Right lobe of liver (tissue), 6 donors: Measurements from ENCODE around the gene TFF2. TPM values are rescaled to one million over a fixed set of nuclear protein-coding genes. Genes with fewer than 3 reads are reported as not detected.

Experiments
- ATAC-seq, 4 donors: fragments of 200-7000 bp; cut with Tn5 transposase; one replicate each; pipeline ENCODE4 v1.9.1; 2020; ENCODE audit warnings: mild to moderate bottlenecking in 4 of 4, moderate library complexity in 4 of 4
- DNase-seq, 3 donors: peaks; one replicate each; pipeline ENCODE4 v3.0.0-alpha.2; 2020
- H3K27ac ChIP-seq, 3 donors: fragments of 200-600 bp; one replicate each; pipeline ENCODE4 v1.8.0; 2022
- H3K27me3 ChIP-seq, 2 donors: fragments of 200-600 bp; one replicate each; pipeline ENCODE4 v1.8.0; 2022
- H3K36me3 ChIP-seq, 4 donors: fragments of 200-600 bp; sonication (generic) in 1 of 4; one replicate each; pipeline versions ENCODE4 v1.5.1 to v1.8.0; 2017 to 2022; ENCODE audit warnings: control low read depth in 1 of 4
- H3K4me1 ChIP-seq, 4 donors: fragments of 200-600 bp; sonication (generic) in 1 of 4; one replicate each; pipeline versions ENCODE4 v1.5.1 to v1.8.0; 2017 to 2022; ENCODE audit warnings: control low read depth in 1 of 4
- H3K4me3 ChIP-seq, 3 donors: fragments of 200-600 bp; one replicate each; pipeline ENCODE4 v1.8.0; 2022
- H3K9me3 ChIP-seq, 4 donors: fragments of 200-600 bp; sonication (generic) in 1 of 4; one replicate each; pipeline versions ENCODE4 v1.5.1 to v1.8.0; 2017 to 2022; ENCODE audit warnings: control low read depth in 1 of 4
- CTCF ChIP-seq, 4 donors: fragments of 200-600 bp in 3 of 4; fragments of 450-650 bp in 1 of 4; IDR thresholded peaks; one replicate each; pipeline versions ENCODE4 v1.5.1 to v1.8.0; 2016 to 2022; ENCODE audit warnings: antibody characterized with exemption in 4 of 4, mild to moderate bottlenecking in 2 of 4
- POLR2A ChIP-seq: fragments of 450-650 bp; IDR thresholded peaks from one replicate; pipeline ENCODE4 v1.6.1; 2017; ENCODE audit warnings: antibody characterized with exemption, mild to moderate bottlenecking
- WGBS: methylation state at CpG from one replicate; pipeline ENCODE4 v1.1.6; 2018; ENCODE audit warnings: low coverage, low lambda C conversion rate; ENCODE audit not compliant: insufficient coverage; ENCODE audit errors: missing lambda C conversion rate; 5-methylcytosine and 5-hydroxymethylcytosine counted together
- intact Hi-C, 2 donors: fragments of 100-400 bp; cut with DNase I; formaldehyde crosslinking; loops; one replicate each; pipeline versions ENCODE4 v1.11.2 to v1.14.1; 2022
- total RNA-seq, 6 experiments: library from RNA; depleted of rRNA in 2 of 6; stranded (reverse); fragments of >200 nt in 2 of 6; fragmentation: NEBNext Ultra II Directional in 3 of 6; extraction: Animal tissue kit (Norgen Biotek cat#: 25700) in 3 of 6; gene quantifications; one replicate each; pipeline versions ENCODE4 v1.1.0 to v1.2.4, GENCODE V29; 2016 to 2023
- donor health status: DM: no; HTN: yes; CAD: no.
- donor health status: DM: no; HTN: no; CAD: no.
- donor health status: DM: no; HTN: no; CAD: no.
- donor health status: DM: no; HTN: yes; CAD: no.
- donor health status: DM: no; HTN: yes; CAD: no.

Gene TFF2
- total RNA-seq, 6 experiments from 2014 or later, result 0.29 to 0.61 (median 0.49) TPM; not detected in 2

- H3K9me3 ChIP-seq, result no peaks in the 10 kb centered on the region
- no peak overlapping the region for H3K27ac ChIP-seq
- ATAC-seq (no peak), DNase-seq (no peak)
- TF ChIP-seq CTCF (IDR thresholded peaks at IDR 0.05) (no peak), POLR2A (no peak)
- H3K27me3 ChIP-seq, result no peaks in the 10 kb centered on the region
- WGBS, result 55% methylated on average over 6 of the region's 9 CpGs
- no peaks in the 10 kb centered on the region for H3K36me3 ChIP-seq
- H3K4me3 ChIP-seq, result no peak overlapping the region
- no peaks in the 10 kb centered on the region for H3K4me1 ChIP-seq
- intact Hi-C loops, result no loop called here
Measured at GRCh38 chr21:42362700-42363099, 11.9 kb upstream of the TFF2 start.

- TF ChIP-seq POLR2A (no peak), CTCF (IDR thresholded peaks at IDR 0.05) (no peak)
- ATAC-seq (no peak), DNase-seq (peak in 1 of 3 donors; percentile 31)
- Histone ChIP-seq H3K36me3 (no peaks in the 10 kb centered on the region), H3K4me1 (no peaks in the 10 kb centered on the region), H3K9me3 (no peaks in the 10 kb centered on the region), H3K4me3 (no peak overlapping the region), H3K27ac (no peak overlapping the region), H3K27me3 (no peaks in the 10 kb centered on the region)
- WGBS, result 81% methylated on average over 12 of the region's 12 CpGs
- intact Hi-C loops, result no loop called here
Measured at GRCh38 chr21:42362198-42362597, 11.4 kb upstream of the TFF2 start.

GRCh38 chr21:42361286-42361685 is 10.5 kb upstream of the TFF2 start:
- intact Hi-C loops, result no loop called here
- ATAC-seq (no peak), DNase-seq (peak in 1 of 3 donors; percentile 22)
- H3K4me1 ChIP-seq, result no peaks in the 10 kb centered on the region
- no peak overlapping the region for H3K27ac ChIP-seq
- no peak overlapping the region for H3K4me3 ChIP-seq
- whole genome bisulfite sequencing, result 40% methylated on average over 1 of the region's 7 CpGs
- H3K36me3 ChIP-seq, result no peaks in the 10 kb centered on the region
- no peaks in the 10 kb centered on the region for H3K9me3 ChIP-seq
- H3K27me3 ChIP-seq, result no peaks in the 10 kb centered on the region
- TF ChIP-seq CTCF (IDR thresholded peaks at IDR 0.05), result no peak
- no peak for TF ChIP-seq POLR2A

GRCh38 chr21:42360317-42360716 is 9.5 kb upstream of the TFF2 start:
- H3K4me1 ChIP-seq, result no peaks in the 10 kb centered on the region
- H3K27me3 ChIP-seq, result no peaks in the 10 kb centered on the region
- DNase-seq (peak in 1 of 3 donors; percentile 13), ATAC-seq (no peak)
- H3K36me3 ChIP-seq, result no peaks in the 10 kb centered on the region
- 62% methylated on average over 2 of the region's 2 CpGs for WGBS
- H3K9me3 ChIP-seq, result no peaks in the 10 kb centered on the region
- intact Hi-C loops, result no loop called here
- TF ChIP-seq CTCF (IDR thresholded peaks at IDR 0.05) (no peak), POLR2A (no peak)
- H3K27ac ChIP-seq, result no peak overlapping the region
- no peak overlapping the region for H3K4me3 ChIP-seq

- no peaks in the 10 kb centered on the region for H3K36me3 ChIP-seq
- TF ChIP-seq POLR2A, result no peak
- no peak for TF ChIP-seq CTCF (IDR thresholded peaks at IDR 0.05)
- no peaks in the 10 kb centered on the region for H3K4me1 ChIP-seq
- intact Hi-C loops, result no loop called here
- no peaks in the 10 kb centered on the region for H3K27me3 ChIP-seq
- no peak overlapping the region for H3K4me3 ChIP-seq
- no peak overlapping the region for H3K27ac ChIP-seq
- ATAC-seq (no peak), DNase-seq (peak in 1 of 3 donors; percentile 16)
- no peaks in the 10 kb centered on the region for H3K9me3 ChIP-seq
- 69% methylated on average over 7 of the region's 13 CpGs for WGBS
Measured at GRCh38 chr21:42358937-42359336, 8.1 kb upstream of the TFF2 start.
